Activated CD4-positive, alpha-beta T cell treated with anti-CD3 and anti-CD28 coated beads for 4 hours (primary cell): ENCODE measurements around the gene HTT-AS.

ENCODE experiments used
- DNase-seq, 2 donors: peaks; one replicate each; pipeline ENCODE4 v3.0.0-alpha.2; 2020

The HTT-AS gene

DNA sequence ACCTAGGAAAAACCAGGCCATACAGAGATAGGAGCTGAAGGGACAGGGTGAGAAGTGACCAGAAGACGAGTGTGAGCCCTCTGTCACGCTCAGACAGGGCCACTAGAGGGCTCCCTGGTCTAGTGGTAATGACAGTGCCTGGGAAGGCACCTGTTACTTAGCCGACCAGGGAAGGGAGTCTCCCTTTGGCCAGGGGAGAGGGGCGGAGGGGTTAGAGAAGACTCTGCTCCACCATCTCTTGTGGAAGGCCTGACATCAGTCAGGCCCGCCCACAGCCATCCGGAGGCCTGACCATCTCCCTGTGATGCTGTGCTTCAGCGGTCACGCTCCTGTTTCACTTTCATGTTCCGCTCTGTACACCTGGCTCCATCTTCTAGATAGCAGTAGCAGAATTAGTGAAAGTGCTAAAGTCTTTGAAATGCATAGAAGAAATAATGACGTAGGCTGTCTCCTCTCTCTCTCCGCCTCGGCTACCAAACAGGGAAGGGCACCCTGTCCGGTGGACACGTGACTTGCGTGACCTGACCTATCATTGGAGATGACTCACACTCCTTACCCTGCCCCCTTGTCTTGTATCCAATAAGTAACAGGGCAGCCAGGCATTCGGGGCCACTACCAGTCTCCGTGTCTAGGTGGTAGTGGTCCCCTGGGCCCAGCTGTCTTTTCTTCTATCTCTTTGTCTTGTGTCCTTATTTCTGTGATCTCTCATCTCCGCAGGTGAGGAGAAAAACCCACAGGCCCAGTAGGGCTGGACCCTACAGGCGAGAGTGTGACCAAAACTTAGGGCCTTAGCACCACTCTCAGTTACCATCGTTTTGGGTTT is 26.7 kb downstream of the HTT-AS start:
- DNase-seq = peak; percentile 60 to 61

DNA sequence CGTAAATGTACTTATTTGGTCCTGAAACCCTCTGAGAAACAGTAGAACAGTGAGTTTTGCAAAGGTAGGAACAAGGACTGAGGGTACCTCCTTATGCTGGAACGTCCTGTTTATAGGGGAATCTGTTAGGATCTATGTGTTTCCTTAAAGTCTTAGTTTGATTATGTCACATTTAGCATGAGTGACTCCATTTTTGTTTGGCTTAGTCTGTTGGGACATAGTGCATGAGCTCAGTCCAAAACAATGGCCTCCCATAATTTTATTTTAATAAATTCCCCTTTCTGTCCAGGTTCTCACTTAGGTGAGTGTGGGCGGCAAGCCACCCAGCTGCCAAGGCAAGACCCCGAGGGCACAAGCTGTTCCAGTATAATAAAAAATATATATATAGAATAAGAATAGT is 27.7 kb downstream of the HTT-AS start:
- DNase-seq = no peak

DNA sequence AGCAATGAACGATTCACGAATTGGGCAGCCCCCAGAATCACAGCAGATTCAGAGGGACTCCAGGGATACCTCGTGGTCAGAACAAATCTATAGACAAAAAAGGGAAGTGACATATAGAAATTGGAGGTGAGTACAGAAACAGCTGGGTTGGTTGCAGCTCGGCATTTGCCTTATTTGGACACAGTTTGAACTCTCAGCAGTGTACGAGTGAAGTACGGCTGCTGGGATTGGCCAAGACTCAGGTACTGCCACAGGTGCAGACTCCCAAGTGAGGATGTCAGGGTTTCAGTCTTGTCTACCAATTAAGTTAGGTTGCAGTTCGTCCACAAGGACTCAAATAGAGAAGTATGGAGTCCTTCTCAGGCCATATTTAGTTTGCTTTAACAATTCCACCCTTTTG is 28.2 kb downstream of the HTT-AS start:
- DNase-seq = no peak

DNA sequence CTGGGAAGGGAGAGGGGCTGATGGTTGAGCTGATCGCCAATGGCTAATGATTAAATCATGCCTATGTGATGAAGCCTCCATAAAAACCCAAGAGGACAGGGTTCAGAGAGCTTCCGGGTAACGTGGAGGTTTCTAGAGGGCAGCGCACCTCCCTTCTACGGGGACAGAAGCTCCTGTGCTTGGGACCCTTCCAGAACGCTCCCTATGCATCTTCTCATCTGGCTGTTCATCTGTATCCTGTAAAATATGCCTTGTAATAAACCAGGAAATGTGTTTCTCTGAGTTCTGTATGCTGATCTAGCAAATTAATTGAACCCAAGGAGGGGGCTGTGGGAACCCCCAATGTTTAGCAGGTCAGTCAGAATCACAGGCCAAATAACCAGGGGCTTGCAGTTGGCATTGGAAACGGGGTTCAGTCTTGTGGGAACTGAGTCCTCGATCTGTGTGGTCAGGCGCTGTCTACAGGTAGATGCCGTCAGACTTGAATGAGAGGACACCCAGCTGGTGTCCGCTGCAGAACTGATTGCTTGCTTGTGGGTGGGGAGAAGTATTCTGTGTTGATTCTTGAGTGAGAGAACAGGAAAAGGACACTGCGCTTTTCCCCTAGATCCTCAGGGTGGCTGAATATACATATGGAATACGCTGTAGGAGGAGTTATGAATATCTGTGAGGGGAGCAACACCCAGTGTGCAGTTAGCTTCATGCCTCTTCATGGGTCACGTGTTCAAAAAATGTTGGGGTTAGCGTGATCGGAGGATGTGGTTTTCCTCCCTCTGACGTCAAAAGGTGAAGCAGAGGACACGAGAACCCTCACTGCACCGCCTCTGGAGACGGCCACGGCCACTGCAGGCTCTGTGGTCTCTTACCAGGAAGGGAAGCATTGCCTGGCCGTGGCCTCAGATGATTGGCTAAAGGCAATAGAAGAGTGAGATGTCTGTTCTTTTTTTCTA is 29.2 kb downstream of the HTT-AS start:
- DNase-seq = peak; percentile 44 to 61

DNA sequence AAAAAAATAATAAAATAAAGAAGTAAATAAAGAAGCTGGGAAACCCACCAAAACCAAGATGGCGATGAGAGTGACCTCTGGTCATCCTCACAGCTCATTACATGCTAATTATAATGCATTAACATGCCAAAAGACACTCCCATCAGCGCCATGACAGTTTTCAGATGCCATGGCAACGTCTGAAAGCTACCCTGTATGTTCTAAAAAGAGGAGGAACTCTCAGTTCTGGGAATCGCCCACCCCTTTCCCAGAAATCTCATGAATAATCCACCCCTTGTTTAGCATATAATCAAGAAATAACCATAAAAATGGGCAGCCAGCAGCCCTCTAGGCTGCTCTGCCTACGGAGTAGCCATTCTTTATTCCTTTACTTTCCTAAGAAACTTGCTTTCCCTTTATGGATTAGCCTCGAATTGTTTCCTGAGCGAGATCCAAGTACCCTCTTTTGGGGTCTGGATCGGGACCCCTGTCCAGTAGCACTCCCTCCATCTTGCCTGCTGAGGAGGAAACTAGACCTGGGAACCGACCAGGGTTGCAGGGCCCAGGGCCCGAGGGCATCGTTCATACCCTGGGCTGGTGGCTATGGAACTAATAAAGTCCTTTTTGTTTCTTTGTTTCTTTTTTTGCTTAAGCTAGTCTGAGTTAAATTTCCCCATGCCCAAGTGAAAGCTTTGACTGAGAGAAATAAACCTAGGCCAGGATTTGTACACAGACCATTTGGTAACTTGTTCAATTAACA is 30.9 kb downstream of the HTT-AS start:
- DNase-seq = no peak

DNA sequence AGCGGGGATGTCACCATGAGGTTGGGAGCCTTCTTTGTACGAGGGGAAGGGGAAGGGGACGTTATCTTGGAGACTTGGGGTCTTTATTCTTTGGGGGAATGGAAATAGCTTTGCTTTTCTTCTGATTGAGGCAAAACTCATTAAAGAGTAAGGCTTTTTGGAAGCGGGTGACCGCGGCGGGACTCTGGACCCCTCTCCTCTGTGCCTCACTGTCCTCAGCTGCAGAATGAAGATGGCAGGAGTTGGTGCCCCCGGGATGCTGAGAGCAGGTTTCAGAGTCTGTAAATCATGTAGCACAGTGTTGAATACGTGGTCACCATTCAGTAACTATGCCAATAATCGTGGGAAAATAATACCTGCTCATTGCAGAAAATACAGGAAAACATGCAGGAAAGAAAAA is 32.1 kb downstream of the HTT-AS start:
- DNase-seq = no peak

DNA sequence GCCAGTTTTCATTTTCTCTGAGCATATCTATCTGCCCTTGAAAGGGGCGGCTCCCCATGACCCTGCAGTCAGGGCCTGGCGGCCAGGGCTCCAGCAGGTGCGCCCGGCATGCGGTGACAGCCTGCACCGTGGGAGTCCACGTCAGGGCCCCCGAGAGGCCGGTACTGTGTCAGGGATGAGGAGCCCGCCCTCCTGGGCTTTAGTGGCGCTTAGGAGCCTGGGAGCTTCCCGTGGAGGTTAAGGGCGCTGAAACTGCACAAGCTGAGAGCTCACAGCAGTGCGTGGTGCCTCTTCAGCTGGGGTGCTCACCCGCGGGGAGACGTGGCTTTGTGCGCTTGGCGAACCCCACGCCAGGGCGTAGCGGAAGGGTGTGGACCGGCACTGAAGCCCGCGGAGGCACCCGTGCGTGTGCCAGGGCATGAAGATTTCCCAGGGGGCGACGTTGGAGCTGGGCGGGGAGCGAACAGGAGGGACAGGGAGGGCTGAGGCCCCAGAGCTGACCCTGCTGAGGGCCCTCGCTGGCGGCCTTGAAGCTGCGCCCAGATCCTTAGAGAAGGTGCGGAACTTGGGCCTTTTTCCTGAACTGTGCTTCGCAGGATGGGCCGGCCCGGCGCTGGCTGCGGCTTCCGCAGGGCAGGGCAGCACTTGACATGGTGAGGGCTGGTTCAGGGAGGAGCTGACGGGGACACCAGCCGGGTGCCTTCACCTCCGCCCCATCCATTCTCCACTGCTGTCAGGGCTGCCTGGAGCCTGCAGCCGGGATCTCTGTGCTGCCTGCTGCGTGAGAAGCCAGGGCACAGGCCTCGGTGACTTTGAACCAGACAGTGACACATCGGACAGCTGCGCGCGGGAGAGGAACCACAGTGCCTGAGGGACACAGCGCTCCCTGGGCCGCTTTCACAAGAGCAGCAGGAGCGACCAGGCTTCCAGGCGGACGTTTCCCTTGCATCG is 32.9 kb downstream of the HTT-AS start:
- DNase-seq = peak; percentile 25

DNA sequence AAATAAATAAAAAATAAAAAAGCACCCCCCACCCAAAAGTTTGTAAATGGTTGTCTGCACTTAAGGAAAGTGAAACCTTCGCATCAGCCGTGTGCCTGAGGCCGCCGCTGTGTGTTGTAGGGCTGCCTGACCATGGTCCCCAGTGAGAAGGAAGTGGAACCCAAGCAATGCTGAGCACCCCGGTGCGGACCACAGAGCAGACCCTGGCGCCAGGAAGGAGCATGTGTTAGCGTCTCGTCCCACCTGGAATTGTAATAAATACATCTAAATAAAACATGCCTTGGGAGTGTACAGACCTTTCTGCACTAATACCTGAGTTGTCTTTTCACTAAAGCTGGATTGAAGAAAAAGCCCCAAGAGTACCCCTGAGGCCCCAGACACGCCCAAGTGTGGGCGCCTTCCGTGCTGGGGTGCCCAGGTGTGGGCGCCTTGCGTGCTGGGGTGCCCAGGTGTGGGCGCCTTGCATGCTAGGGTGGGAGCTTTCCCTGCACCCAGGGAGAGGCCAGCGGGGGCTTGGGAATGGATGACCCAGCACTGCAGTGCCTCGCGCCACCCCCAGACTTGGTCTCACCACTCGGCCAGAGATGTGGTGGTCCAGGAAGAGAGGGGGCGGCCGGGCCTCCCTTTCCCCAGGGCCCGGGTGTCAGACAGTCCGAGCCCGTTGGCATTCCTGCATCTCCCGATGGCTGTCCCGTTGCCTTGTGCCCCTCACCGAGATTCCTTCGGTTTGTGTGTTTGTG is 33.7 kb downstream of the HTT-AS start:
- no peak for DNase-seq

DNA sequence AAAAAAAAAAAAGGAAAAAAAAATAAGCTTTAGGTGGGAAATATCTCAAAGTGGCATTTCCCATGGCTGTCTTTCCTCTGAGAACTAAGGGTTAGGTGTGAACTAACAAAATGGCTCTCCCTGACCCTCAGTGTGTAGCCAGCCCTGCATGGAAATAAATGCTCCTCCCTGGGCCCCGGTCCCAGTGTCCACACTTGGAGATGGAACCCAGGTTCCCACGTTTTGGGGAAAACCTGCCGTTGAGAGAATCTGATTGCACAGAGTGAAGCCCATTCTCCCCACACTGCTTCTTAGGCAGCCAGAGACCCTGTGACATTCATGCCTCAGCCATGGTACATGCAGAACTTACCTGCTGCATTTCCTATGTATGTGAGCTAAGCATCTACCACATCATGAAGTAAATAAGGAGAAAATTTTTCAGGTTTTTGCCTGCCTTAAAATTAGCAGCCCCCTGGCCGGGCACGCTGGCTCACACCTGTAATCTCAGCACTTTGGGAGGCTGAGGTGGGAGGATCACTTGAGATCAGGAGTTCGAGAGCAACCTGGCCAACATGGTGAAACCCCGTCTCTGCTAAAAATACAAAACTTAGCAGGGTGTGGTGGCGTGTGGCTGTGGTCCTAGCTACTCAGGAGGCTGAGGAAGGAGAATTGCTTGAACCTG is 34.5 kb downstream of the HTT-AS start:
- no peak for DNase-seq

DNA sequence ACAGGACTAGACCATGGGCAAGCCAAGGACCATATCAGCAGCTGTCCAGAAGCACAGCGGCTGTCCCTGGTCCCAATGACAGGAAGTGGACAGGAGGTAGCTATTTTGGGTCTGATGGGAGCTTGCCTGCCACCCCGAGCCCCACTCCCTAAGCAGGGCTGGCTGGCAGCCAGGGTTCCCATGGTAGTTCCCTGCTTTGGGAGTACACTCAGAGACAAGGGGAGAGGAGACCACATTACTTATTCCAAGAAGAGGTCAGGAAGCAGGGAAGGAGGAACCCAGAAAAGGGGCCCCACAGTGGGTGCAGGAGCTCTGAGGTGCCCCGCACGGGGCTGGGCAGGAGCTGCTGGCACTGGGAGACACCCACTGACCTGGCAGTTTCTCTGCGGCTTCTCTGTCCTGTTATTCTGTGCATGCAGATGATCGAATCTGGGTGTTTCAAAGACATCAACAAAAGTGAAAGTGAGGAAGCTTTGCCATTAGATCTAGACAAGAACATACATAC is 36.3 kb downstream of the HTT-AS start:
- DNase-seq = no peak

DNA sequence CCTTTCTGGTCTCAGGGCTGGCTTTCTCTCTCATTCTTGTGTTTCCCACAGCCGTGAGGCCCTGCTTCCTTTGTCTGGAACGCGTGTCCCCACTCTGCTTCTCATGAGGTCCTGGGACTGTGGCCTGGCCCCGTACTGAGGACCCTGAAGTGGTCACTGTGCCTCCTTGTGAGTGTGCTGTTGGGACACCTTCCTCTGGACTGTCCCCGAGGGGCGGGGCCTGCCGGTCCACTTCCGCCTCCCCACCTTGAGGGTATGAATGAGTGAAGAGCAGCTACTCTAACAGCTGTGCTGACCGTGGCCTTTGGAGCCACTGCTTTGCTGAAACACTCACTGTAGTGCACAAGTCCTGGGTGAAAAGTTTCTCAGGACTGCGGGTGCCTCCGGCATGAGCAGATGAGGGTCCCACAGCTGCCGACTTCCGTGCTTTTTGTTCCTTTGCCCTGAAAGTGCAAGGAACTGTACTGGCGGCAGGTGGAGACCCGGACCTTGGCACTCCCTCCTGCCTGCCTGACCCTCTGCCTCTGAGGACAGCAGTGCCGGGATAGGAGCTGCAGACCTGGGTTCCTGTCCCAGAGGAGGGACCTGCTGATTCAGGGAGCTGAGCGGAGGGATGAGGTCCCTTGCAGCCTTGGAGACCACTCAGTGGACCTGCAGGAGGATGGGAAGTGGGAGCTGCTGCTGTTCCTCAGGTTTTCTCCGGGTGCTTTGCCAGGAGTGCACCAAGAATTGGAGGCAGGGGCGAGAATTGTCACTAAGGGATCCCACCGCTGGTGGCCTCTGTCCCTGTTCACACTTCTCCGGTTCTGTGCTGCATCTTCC is 38.0 kb downstream of the HTT-AS start:
- no peak for DNase-seq

DNA sequence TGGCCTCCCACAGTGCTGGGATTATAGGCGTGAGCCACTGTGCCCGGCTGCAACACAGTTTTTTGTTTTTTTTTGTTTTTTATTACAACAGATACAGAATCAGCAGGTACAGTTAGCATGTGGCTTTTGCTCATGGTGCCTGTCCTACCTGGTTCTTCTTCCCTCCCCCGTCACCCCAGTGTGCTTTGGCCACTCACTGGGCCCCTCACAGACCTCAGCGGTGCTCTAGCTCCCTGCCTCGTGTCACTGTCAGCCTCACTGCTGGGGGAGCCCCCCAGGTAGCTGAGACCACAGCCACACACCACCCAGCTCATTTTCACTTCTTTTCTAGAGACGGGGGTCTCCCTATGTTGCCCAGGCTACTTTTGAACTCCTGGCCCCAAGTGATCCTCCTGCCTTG is 38.7 kb downstream of the HTT-AS start:
- DNase-seq = no peak

DNA sequence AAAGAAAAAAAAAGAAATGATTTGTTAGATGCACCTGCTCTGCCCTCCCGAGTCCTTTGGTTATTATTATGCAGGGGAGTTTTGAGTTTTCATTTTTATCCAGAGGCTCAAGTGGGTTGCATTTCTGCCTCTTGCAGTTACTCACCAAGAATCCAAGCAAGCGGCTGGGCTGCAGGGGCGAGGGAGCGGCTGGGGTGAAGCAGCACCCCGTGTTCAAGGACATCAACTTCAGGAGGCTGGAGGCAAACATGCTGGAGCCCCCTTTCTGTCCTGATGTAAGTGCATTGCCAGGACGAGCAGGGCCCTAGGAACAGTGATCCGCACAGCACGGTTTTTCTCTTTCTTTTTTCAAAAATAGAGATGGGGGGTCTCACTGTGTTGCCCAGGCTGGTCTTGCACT is 39.1 kb downstream of the HTT-AS start:
- no peak for DNase-seq

DNA sequence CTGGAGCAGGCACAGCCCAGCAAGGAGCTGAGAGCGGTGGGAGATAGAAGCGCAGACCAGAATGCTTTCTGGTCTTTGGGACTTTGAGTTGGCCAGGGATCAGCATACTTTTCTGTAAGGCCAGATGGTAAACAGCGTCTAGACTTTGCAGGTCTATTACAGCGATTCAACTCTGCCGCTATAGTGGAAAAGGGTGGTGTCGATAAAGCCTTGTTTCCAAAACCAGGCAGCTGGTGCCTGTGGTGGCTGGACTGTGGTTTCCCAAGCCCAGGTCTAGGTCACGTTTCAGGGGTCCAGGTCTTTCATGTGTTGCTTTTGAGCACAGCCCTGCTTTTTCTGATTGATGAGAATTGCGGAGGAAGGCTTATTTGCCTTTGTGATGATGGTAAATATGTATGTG is 40.1 kb downstream of the HTT-AS start:
- no peak for DNase-seq

DNA sequence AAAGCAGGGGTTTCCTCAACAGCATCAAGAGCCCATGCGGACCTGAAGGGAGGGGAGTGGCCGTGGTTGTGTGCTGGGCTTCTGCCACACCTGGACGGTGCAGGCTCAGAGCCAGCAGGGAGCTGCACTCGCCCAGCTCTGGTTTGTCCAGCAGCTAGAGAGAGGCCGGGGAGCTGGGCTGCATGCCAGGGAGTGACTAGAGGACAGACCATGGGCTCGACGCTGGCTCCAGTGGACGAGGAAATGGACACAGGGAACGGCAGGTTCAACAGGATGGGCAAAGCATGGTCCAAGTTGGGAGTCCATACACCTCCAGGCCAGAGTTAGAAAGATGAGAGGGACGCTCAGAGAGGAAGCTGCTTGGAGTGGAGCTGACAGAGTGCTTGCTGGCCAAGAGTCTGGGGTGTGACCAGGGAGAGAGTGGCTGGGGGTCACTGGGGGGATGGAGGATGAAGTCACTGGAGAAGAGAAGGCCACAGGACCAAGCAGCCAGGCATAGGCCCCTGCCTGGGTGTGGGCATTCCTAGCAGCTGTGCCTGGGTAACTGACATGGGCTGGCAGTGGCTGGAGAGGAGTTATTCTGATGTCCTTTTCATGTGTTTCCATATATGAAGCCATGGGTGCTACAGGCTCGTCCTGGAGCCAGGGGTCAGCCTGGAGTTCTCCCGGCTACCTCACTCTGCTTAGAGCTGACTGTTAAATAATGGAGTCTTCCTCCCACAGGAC is 42.8 kb downstream of the HTT-AS start:
- DNase-seq = no peak

DNA sequence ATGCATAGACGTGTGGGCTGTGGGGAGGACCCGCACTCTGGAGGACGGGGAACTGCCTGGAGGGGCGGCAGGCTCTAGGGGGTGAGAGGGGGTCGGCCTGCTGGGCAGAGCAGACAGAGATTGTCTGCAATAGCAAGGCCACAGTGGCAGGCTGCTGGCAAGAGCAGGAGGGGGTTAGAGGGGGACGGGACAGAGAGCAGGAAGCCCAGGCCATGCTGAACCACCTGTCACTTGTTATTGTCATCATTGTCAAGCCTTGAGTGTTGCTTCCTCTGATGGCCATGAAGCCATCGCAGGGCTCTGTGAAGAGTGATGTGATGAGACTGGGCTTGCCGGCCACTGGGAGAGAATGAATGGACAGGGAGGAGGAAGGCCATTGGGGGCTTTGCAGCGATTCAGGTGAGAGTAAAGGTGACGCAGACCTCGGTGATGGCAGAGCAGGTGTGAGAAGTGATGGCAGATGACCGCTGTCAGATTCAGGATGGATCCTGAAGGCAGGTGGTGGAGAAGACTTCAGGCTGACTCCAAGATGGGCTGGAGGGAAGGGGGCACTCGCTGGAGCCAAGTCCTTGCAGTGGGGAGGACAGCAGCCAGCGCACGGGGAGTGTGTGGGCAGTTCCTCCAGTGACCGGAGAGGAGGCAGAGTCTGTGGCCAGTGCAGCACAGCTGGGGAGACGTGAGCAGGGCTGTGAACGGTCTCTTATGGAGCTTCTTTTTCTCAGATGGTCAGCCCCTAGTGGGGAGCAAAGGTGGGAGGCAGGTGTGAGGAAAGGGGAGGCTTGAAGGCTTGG is 43.6 kb downstream of the HTT-AS start:
- no peak for DNase-seq

DNA sequence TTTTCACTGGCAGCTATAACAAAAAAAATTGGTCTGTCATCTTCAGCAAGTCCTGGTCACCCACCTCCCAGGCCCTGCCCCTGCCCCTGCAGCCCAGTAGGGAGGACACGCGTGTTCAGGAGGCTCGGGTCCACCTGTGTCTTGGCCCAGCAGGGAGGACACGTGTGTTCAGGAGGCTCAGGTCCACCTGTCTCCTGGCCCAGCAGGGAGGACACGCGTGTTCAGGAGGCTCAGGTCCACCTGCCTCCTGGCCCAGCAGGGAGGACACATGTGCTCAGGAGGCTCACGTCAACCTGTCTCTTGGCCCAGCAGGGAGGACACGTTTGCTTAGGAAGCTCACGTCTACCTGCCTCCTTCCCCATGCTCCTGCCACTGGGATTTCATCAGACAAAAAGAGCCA is 44.9 kb downstream of the HTT-AS start:
- no peak for DNase-seq

DNA sequence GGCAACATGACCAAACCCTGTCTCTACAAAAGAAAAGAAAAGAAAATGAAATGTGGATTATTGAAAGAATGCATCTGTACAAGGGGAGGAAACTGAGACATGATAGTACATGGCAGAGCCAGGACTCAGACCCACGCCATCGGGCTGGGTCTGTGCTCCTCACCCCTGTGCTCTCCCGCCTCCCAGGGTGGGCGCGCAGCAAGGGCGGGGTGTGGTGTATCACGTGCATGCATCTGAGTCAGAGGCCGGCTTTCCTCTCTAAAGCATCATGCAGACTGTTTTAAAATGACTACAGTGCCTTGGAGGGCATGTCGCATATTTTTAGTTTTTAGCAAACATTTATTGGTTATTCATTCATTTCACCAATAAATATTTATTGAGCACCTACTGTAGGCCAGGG is 47.8 kb downstream of the HTT-AS start:
- no peak for DNase-seq
